Small intestine (tissue), 7 donors: ENCODE data around the gene STX7. TPM values are rescaled to one million over a fixed set of nuclear protein-coding genes. Genes with fewer than 3 reads are reported as not detected.
A peak's percentile ranks its signal among the peaks of the same experiment; 100 is the strongest.

Experiments
- DNase-seq, 2 donors: peaks; one replicate each; pipeline versions ENCODE4 v3.0.0 to v3.0.0-alpha.2; 2013
- FAIRE-seq: peaks from 2 replicates; lab custom pipeline; 2012; peaks lifted over from hg19 to GRCh38; lab: Jason Lieb, UNC
- H3K27ac ChIP-seq, 3 donors: one replicate each; pipeline ENCODE4 v1.5.1; 2013; ENCODE audit warnings: low read length in 2 of 3, mild to moderate bottlenecking in 2 of 3, control low read depth in 1 of 3, inconsistent platforms in 1 of 3, low read depth in 1 of 3, moderate library complexity in 1 of 3
- H3K27me3 ChIP-seq, 3 donors: one replicate each; pipeline ENCODE4 v1.6.1; 2013; ENCODE audit warnings: low read length in 3 of 3, inconsistent platforms in 1 of 3; ENCODE audit not compliant: control insufficient read depth in 3 of 3, insufficient read depth in 3 of 3
- H3K36me3 ChIP-seq, 3 donors: one replicate each; pipeline ENCODE4 v1.6.1; 2013; ENCODE audit warnings: low read length in 3 of 3, inconsistent platforms in 1 of 3, low read depth in 1 of 3, mild to moderate bottlenecking in 1 of 3, moderate library complexity in 1 of 3; ENCODE audit not compliant: control insufficient read depth in 3 of 3, insufficient read depth in 2 of 3
- H3K4me1 ChIP-seq, 3 donors: one replicate each; pipeline ENCODE4 v1.6.1; 2013; ENCODE audit warnings: low read length in 2 of 3, inconsistent platforms in 1 of 3, low read depth in 1 of 3, mild to moderate bottlenecking in 1 of 3, moderate library complexity in 1 of 3; ENCODE audit not compliant: control insufficient read depth in 3 of 3, insufficient read depth in 2 of 3
- H3K4me3 ChIP-seq, 3 donors: one replicate each; pipeline ENCODE4 v1.5.1; 2013; ENCODE audit warnings: low read length in 3 of 3, control low read depth in 1 of 3, inconsistent platforms in 1 of 3, low read depth in 1 of 3, mild to moderate bottlenecking in 1 of 3, moderate library complexity in 1 of 3
- H3K9me3 ChIP-seq, 2 donors: one replicate each; pipeline ENCODE4 v1.6.1; 2013; ENCODE audit warnings: low read depth in 1 of 2, low read length in 1 of 2; ENCODE audit not compliant: control insufficient read depth in 2 of 2, insufficient read depth in 1 of 2
- WGBS, 3 donors: extraction: QIAGEN DNeasy Blood & Tissue Kit; methylation state at CpG; one replicate each; pipeline ENCODE4 v1.1.7; 2013; 5-methylcytosine and 5-hydroxymethylcytosine counted together
- polyA plus RNA-seq, 4 donors: library from polyadenylated mRNA; stranded (reverse) in 3 of 4; unstranded in 1 of 4; fragments of 200-250 nt in 3 of 4; fragments of 120-200 nt in 1 of 4; gene quantifications; one replicate each; pipeline versions ENCODE4 v1.2.1 to v1.2.3, GENCODE V29; 2013
- donor health status: healthy with polysubstance abuse.
- donor health status: control.
- donor health status: control.
- donor health status: Bipolar disorder and iron deficiency.
- donor health status: healthy.

STX7 gene
- polyA plus RNA-seq, 4 donors, result 24.7 to 91.8 (median 34.6) TPM

DNA sequence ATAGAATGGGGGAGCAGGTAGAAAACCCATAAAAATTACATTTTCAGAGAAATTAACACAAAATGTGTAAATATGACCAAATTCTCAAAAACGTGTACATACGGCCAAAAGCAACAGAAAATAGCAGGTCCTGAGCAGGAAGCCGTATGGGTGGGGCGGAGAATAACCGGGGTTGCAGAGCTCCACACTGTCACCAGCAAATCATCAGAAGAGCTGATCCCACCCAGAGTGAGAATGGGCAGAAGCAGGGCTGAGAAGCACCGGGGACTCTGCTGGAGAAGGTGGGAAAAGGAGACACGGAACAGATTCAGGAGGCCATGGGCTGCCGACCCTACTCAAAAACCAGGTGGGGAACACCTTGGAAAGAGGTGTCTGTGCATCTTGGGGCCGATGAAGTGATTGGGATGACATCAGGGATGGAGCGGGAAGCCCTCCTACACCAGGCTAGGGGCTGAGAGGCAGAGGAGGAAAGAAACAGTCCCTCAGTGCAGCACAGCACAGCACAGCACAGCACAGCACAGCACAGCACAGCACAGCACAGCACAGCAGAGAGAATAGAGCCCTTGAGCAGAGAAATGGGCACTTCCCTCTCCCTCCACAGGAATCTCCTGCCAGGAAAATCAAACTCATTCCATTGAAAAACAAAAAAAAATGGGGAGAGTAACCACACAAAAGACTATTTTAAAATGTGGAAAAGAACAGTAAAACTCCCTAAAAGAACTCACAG, 22.3 kb downstream of the STX7 start:
- Histone ChIP-seq H3K27me3 (no peaks in the 10 kb centered on the region), H3K4me1 (peaks cover 0 to 3% (median 2%) of the 10 kb centered on the region in 3 donors), H3K4me3 (no peak overlapping the region), H3K27ac (no peak overlapping the region), H3K36me3 (peaks cover 0 to 17% (median 0%) of the 10 kb centered on the region in 3 donors), H3K9me3 (peaks cover 0 to 7% of the 10 kb centered on the region in 2 donors)
- DNase-seq, result no peak
- FAIRE-seq, result no peak
- 72 to 92% (median 82%) methylated on average over 10 of the region's 10 CpGs for WGBS, 3 donors

DNA sequence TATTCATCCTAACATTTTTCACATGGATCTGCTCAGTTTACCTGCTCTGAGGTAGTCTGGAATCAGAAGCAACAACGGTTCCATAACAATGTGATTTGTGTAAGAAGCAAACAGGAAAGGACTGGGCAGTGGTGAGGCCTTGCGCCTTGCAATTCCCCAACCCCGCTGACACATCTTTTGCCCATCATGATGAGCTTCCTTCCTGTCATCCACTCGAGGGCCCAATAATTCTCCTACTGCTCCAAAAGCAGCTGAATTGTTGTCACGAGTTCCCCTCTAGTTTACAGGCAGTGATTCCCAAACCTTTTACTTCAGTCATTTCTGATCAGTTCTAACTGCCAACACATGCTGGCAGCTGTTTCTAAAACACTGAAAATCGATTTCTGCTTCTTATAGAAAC, 22.9 kb downstream of the STX7 start:
- peak overlapping the region in 1 of 3 donors; percentile 26 for H3K27ac ChIP-seq
- DNase-seq (no peak), FAIRE-seq (no peak)
- H3K36me3 ChIP-seq, result peaks cover 0 to 17% (median 0%) of the 10 kb centered on the region in 3 donors
- 55 to 74% (median 65%) methylated on average over 6 of the region's 6 CpGs for WGBS, 3 donors
- peaks cover 0 to 7% of the 10 kb centered on the region in 2 donors for H3K9me3 ChIP-seq
- no peak overlapping the region for H3K4me3 ChIP-seq
- H3K4me1 ChIP-seq, result peaks cover 0 to 3% (median 2%) of the 10 kb centered on the region in 3 donors
- H3K27me3 ChIP-seq, result no peaks in the 10 kb centered on the region

GRCh38 chr6:132489376-132489775, 23.5 kb downstream of the STX7 start:
- DNase-seq, result no peak
- H3K36me3 ChIP-seq, result peaks cover 0 to 17% (median 0%) of the 10 kb centered on the region in 3 donors
- no peak overlapping the region for H3K4me3 ChIP-seq
- peaks cover 0 to 7% of the 10 kb centered on the region in 2 donors for H3K9me3 ChIP-seq
- peaks cover 0 to 3% (median 2%) of the 10 kb centered on the region in 3 donors for H3K4me1 ChIP-seq
- H3K27ac ChIP-seq, result no peak overlapping the region
- no peak for FAIRE-seq
- 90 to 96% (median 94%) methylated on average over 4 of the region's 4 CpGs for WGBS, 3 donors
- no peaks in the 10 kb centered on the region for H3K27me3 ChIP-seq

- Histone ChIP-seq H3K9me3 (peaks cover 0 to 4% of the 10 kb centered on the region in 2 donors), H3K27ac (no peak overlapping the region), H3K27me3 (no peaks in the 10 kb centered on the region), H3K4me1 (peaks cover 0 to 3% (median 0%) of the 10 kb centered on the region in 3 donors), H3K36me3 (peaks cover 0 to 16% (median 2%) of the 10 kb centered on the region in 3 donors), H3K4me3 (no peak overlapping the region)
- no peak for DNase-seq
- FAIRE-seq, result no peak
- 77 to 81% (median 81%) methylated on average over 4 of the region's 4 CpGs for WGBS, 3 donors
Measured at GRCh38 chr6:132487762-132488161, 25.2 kb downstream of the STX7 start.

DNA sequence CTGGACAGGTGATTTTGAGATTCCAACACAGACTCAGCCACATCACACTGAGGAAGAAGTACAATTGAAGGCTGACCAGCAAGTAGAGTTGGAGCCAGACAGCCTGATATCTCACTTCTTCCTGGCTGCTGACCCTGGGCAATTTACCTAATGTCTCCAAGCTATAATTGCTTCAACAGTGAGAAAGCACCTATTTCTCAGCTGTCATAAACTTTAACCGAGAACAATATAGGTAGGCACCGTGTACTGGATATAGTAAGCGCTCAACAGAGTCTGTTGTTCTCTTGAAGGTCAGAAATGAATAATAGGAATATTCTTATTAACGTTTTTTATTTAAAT, 28.3 kb downstream of the STX7 start:
- H3K27me3 ChIP-seq, result no peaks in the 10 kb centered on the region
- no peaks in the 10 kb centered on the region for H3K4me1 ChIP-seq
- H3K36me3 ChIP-seq, result peaks cover 0 to 5% (median 3%) of the 10 kb centered on the region in 3 donors
- FAIRE-seq, result no peak
- 81 to 86% (median 81%) methylated on average over 4 of the region's 4 CpGs for WGBS, 3 donors
- H3K4me3 ChIP-seq, result no peak overlapping the region
- peaks cover 0 to 4% of the 10 kb centered on the region in 2 donors for H3K9me3 ChIP-seq
- DNase-seq, result no peak
- no peak overlapping the region for H3K27ac ChIP-seq

- DNase-seq, result peak; percentile 59 to 66
- Histone ChIP-seq H3K4me3 (no peak overlapping the region), H3K27me3 (no peaks in the 10 kb centered on the region), H3K9me3 (peaks cover 0 to 4% of the 10 kb centered on the region in 2 donors), H3K27ac (no peak overlapping the region), H3K36me3 (peaks cover 0 to 5% (median 3%) of the 10 kb centered on the region in 3 donors), H3K4me1 (no peaks in the 10 kb centered on the region)
- peak; percentile 81 for FAIRE-seq
- WGBS, 3 donors, result 33 to 35% (median 33%) methylated on average over 9 of the region's 9 CpGs
Measured at GRCh38 chr6:132483779-132484679, 28.9 kb downstream of the STX7 start.

- peaks cover 0 to 4% of the 10 kb centered on the region in 2 donors for H3K9me3 ChIP-seq
- H3K4me3 ChIP-seq, result no peak overlapping the region
- no peak overlapping the region for H3K27ac ChIP-seq
- no peak for FAIRE-seq
- peaks cover 0 to 3% (median 2%) of the 10 kb centered on the region in 3 donors for H3K36me3 ChIP-seq
- WGBS, 3 donors, result 78 to 87% (median 86%) methylated on average over 2 of the region's 2 CpGs
- H3K27me3 ChIP-seq, result no peaks in the 10 kb centered on the region
- H3K4me1 ChIP-seq, result no peaks in the 10 kb centered on the region
- no peak for DNase-seq
Measured at GRCh38 chr6:132482581-132482980, 30.3 kb downstream of the STX7 start.

DNA sequence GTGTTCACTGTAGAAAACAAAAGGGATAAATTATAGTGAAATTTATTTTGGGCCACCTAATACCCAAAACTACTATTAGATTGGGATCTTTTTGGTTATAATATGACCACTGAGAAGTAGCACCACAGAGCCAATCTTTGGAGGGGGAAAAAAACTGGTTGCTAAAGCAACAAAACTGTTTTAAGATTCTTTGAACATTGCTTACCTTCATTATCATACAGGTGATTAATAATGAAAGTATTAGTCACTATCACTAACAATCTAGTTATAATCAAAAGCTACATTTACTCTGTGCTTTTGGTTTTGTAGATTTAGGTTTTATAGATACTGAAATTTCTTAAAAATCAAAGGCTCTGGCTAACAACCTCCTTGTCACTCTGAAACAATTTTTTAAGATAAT, 31.7 kb downstream of the STX7 start:
- DNase-seq (no peak), FAIRE-seq (no peak)
- peaks cover 0 to 3% (median 2%) of the 10 kb centered on the region in 3 donors for H3K36me3 ChIP-seq
- no peaks in the 10 kb centered on the region for H3K27me3 ChIP-seq
- H3K27ac ChIP-seq, result no peak overlapping the region
- H3K4me3 ChIP-seq, result no peak overlapping the region
- H3K4me1 ChIP-seq, result no peaks in the 10 kb centered on the region
- no peaks in the 10 kb centered on the region for H3K9me3 ChIP-seq
